ENCODE results near the gene RIN1.
"Not testable (repeated sequence)": the region's sequence is repeated elsewhere in the genome, so short reads cannot be mapped to it uniquely, and the experiment has no call there.

The RIN1 gene

GRCh38 chr11:66333896-66334604 is 2.2 kb downstream of the RIN1 start:
- DNase-seq = no peak

GRCh38 chr11:66333220-66333877 is 2.9 kb downstream of the RIN1 start:
- no peak for DNase-seq

- DNase-seq = no peak
These were observed 3.6 kb downstream of the RIN1 start for GRCh38 chr11:66332371-66333219.

- DNase-seq = no peak
These were observed 4.5 kb downstream of the RIN1 start for GRCh38 chr11:66331542-66332370.

GRCh38 chr11:66330931-66331330 is 5.3 kb downstream of the RIN1 start:
- no peak for DNase-seq

GRCh38 chr11:66329165-66329673 is 7.0 kb downstream of the RIN1 start:
- no peak for DNase-seq

GRCh38 chr11:66328302-66329144 is 7.7 kb downstream of the RIN1 start:
- DNase-seq = peak; percentile 44

GRCh38 chr11:66328031-66328301 is 8.3 kb downstream of the RIN1 start:
- DNase-seq = peak; percentile 48

GRCh38 chr11:66327171-66328030 is 8.8 kb downstream of the RIN1 start:
- DNase-seq = no peak

- no peak for DNase-seq
These were observed 9.7 kb downstream of the RIN1 start for GRCh38 chr11:66326261-66327111.

GRCh38 chr11:66325263-66325671 is 11.0 kb downstream of the RIN1 start:
- DNase-seq = no peak

GRCh38 chr11:66324664-66325063 is 11.6 kb downstream of the RIN1 start:
- DNase-seq = no peak

GRCh38 chr11:66323684-66324083 is 12.6 kb downstream of the RIN1 start:
- DNase-seq = no peak

- DNase-seq = no peak
These were observed 13.4 kb downstream of the RIN1 start for GRCh38 chr11:66322732-66323427.

GRCh38 chr11:66321606-66322005 is 14.6 kb downstream of the RIN1 start:
- no peak for DNase-seq

- DNase-seq = not testable (repeated sequence)
These were observed 15.5 kb downstream of the RIN1 start for GRCh38 chr11:66320748-66321147.

- DNase-seq = not testable (repeated sequence)
These were observed 15.9 kb downstream of the RIN1 start for GRCh38 chr11:66320289-66320688.

- DNase-seq = no peak
These were observed 17.6 kb downstream of the RIN1 start for GRCh38 chr11:66318600-66318970.

Measured in activated gamma-delta T cell (primary cell).